Heart left ventricle (tissue), 13 donors: ENCODE measurements around the gene SIAH3.

Experiments used
- POLR2A ChIP-seq, 2 donors: fragments of 450-650 bp; IDR thresholded peaks; one replicate each; pipeline ENCODE4 v1.6.1; 2017; ENCODE audit warnings: antibody characterized with exemption in 2 of 2, mild to moderate bottlenecking in 2 of 2, moderate library complexity in 2 of 2
- TF ChIP-seq, protein P1 (sequence below), 12 donors: fragments of 200-600 bp; sonication (generic) in 4 of 12; IDR thresholded peaks; one replicate each; pipeline versions ENCODE4 v1.5.0 to v1.8.0; 2018 to 2022; ENCODE audit warnings: antibody characterized with exemption in 12 of 12, mild to moderate bottlenecking in 5 of 12
- donor health status: ischemic (EF 13 %, LVEDD 7.1; RV severe dilation, severe dysfunction).
- donor health status: DM: no; HTN: yes; CAD: no.
- donor health status: DM: no; HTN: no; CAD: no.
- donor health status: ischemic (EF 25% LVEDD 6.9; RV normal size, moderate dysfunction).
- donor health status: ischemic (EF 25% LVEDD 5.7; RV mildly dilated, moderate dysfunction).
- donor health status: ischemic (EF 35%, LVEDD 5.7; RV mildly dilated, moderate dysfunction).
- donor health status: nonischemic (EF 11% LVEDD 7.7; RV severe dilation, severe dysfunction).
- donor health status: DM: yes; HTN: yes; CAD: no.
- donor health status: PGD.
- donor health status: ischemic (EF 29% LVEDD 5.4; RV normal size, mild dysfunction).
- donor health status: nonischemic (EF 23%, LVEDD 6.1; RV moderate dilation, normal function).

- TF ChIP-seq POLR2A (IDR thresholded peaks at IDR 0.05): no peak
- TF ChIP-seq, protein P1, sequence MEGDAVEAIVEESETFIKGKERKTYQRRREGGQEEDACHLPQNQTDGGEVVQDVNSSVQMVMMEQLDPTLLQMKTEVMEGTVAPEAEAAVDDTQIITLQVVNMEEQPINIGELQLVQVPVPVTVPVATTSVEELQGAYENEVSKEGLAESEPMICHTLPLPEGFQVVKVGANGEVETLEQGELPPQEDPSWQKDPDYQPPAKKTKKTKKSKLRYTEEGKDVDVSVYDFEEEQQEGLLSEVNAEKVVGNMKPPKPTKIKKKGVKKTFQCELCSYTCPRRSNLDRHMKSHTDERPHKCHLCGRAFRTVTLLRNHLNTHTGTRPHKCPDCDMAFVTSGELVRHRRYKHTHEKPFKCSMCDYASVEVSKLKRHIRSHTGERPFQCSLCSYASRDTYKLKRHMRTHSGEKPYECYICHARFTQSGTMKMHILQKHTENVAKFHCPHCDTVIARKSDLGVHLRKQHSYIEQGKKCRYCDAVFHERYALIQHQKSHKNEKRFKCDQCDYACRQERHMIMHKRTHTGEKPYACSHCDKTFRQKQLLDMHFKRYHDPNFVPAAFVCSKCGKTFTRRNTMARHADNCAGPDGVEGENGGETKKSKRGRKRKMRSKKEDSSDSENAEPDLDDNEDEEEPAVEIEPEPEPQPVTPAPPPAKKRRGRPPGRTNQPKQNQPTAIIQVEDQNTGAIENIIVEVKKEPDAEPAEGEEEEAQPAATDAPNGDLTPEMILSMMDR (IDR thresholded peaks at IDR 0.05): no peak
Measured at GRCh38 chr13:45830121-45830520, 21.4 kb downstream of the SIAH3 start.
